Fibroblast of gingiva (primary cell): ENCODE results near the gene SLC37A2.
"Not testable (repeated sequence)": the region's sequence is repeated elsewhere in the genome, so short reads cannot be mapped to it uniquely, and the experiment has no call there.

Experiments used
- DNase-seq: peaks from one replicate; pipeline ENCODE4 v3.0.0-alpha.2; 2011; ENCODE audit warnings: low read depth

The SLC37A2 gene

GRCh38 chr11:125062931-125063428 lies at the start of gene SLC37A2:
SLC37A2 (plus strand) TSS chr11:125063305; CDS start chr11:125063368, 63 bp downstream.
- peak; percentile 55 for DNase-seq

- DNase-seq = no peak
These were observed 46.7 kb upstream of the SLC37A2 start for GRCh38 chr11:125016413-125016812.

GRCh38 chr11:125020342-125020741 lies 42.8 kb upstream of the SLC37A2 start:
- no peak for DNase-seq

- DNase-seq = no peak
These were observed 40.6 kb upstream of the SLC37A2 start for GRCh38 chr11:125022551-125022950.

- DNase-seq = no peak
These were observed 37.1 kb upstream of the SLC37A2 start for GRCh38 chr11:125025968-125026367.

DNA sequence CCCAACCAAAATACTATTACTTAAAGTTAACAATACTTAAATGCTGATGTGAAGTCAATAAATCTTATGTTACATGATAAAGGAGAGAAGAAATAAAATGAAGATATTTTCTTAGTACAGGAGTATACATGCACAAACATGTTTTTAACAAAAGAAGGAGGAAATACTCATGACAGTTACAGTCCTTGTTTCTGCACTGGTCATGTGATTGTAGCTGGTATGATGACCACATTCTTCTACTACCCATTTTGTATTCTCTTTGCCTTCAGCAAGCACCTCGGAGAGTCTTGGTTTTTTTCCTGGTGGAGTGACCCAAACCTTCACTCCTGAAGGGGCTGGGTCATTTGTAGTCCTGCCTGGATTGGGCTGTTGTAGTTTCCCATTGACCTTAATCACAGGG lies 33.7 kb upstream of the SLC37A2 start:
- DNase-seq = not testable (repeated sequence)

GRCh38 chr11:125036933-125037332 lies 26.2 kb upstream of the SLC37A2 start:
- DNase-seq = peak; percentile 77

- no peak for DNase-seq
These were observed 13.8 kb upstream of the SLC37A2 start for GRCh38 chr11:125049164-125049792.

DNA sequence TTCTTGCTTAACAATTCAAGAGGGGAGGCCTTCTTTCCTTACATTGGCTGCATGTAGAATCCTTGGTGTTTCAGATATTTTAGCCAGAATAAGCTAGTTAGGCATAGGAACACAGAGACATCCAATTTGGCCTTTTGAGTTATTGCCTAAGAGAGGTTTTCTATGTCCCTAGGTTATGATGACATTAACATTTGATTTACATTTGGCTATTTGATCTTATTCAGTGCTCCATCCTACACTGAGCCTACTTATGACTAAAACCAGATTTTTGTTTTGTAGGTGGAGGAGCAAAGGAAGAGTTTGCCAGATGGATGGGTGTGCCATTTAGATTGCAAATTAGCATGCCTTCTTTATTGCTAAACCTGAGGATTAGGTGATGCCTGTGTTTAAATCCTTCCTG lies 11.1 kb upstream of the SLC37A2 start:
- no peak for DNase-seq

DNA sequence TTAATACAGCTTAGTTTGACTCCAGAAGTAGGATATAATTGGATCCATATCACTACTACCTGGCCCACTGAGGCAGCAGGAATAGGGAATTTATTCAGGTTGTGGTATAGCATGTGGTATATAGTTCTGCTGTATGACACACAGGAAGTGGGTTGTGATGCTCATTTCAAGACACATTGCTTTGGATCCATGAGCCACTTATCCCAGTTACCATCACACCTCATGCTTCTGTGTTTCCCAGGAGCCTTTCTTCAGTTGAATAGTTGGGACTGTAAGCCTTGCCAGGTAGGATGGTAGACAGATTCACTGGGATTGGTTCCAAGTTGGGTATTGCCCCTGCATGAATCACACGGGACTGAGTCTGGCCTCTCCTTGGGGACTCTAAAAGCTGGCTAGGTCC lies 9.9 kb upstream of the SLC37A2 start:
- DNase-seq = no peak

- DNase-seq = no peak
These were observed 7.9 kb upstream of the SLC37A2 start for GRCh38 chr11:125055107-125055715.

GRCh38 chr11:125056111-125056510 lies 7.0 kb upstream of the SLC37A2 start:
- not testable (repeated sequence) for DNase-seq

- no peak for DNase-seq
These were observed 6.0 kb upstream of the SLC37A2 start for GRCh38 chr11:125056931-125057692.

DNA sequence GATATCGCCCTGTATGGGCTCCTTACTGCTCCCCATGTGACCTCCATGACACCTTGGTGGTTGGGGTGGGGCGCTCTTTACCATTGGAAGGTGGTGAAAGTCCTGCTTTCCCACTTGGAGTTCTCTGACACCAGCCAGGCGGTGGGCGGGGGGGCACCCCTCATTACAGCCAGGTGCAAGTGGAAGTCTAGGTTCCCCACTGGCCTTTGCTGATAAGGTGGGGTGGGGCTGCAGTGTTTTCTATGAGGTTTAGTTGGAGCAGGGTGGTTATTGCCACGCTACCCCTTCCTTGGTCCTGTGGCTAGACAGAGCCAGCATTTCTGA lies 5.5 kb upstream of the SLC37A2 start:
- DNase-seq = no peak

GRCh38 chr11:125061281-125061680 lies 1.8 kb upstream of the SLC37A2 start:
- no peak for DNase-seq

DNA sequence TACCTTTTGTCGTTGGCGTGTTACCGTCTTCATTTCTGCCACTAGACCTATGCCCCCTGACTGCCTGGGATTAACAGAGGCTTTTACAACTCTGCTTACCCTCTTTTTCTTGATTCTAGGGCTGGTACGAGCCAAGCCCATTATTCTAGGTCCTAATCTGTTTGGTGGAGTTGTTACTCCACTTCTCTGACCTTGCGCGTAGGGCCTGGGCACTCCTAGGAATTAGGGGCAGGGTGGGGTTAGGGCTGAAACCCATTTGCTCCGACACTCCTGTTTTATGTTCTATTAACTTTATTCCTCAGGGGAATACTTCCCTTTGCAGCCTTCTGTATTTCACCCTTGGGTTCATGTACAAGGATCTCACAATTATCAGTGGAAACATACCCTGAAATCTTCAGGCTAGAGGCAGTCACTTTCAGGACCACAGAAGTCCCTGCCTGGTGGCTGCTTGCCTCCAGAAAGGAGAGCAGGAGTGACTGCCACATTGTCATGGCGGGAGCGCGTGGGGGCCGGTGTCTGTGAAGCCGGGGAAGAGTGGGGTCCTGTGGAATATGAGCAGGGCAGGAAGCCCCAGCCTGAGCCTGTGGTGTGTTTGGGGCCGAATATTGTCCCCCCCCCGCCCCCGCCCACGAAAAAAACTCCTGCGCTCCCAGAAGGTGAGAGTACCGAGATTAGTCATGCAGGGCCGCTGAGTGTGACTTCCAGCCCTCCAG lies 731 bp upstream of the SLC37A2 start:
- no peak for DNase-seq

DNA sequence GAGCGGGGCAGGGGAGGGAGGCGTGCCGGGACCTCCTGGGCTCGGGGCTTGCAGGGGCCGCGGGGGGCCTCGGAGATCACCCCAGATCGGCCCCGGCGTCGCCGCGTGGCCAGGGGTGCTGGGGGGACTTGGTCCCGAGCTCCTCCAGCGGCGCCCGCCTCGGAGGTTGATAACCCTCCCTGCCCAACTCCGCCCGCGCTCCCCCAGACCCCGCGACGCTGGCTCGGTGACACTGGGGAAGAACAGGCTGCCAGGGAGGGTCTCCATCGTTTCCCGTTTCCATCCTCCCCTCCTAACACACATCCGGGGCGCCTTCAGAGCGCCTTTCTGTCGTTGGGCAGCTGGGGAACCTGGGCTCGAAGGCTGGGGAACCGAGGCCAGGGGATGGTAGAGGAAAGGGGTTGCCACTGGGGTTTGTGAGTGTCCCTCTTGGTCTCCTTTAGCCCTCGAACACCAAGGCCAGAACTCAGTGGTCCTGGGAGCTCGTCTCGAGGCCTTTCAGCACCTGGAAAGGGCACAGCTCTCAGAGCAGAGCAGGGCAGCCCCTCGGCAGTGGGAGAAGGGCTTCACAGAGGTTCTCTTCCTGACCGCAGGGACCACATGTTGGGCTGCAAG lies 431 bp downstream of the SLC37A2 start:
- DNase-seq = no peak

- DNase-seq = no peak
These were observed 965 bp downstream of the SLC37A2 start for GRCh38 chr11:125064070-125064469.

DNA sequence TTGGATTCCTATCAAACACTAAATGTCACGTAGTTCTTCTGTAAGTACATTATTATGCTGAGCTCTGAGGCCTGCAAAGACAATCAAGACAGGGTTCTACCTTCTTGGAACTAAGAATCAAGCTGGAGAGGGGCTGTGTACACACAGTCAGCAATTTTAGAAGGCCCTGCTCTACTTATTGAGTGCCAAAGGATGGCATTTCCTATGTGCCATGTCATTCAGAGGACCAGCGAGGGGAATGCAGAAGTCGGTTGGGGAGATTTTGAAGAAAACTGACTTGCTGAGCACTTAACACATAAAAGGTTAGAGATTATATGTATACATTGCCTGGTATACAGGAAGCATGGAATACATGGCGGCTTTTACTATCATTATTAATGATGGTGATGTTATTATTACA lies 5.3 kb downstream of the SLC37A2 start:
- no peak for DNase-seq

- no peak for DNase-seq
These were observed 5.9 kb downstream of the SLC37A2 start for GRCh38 chr11:125069008-125069407.

DNA sequence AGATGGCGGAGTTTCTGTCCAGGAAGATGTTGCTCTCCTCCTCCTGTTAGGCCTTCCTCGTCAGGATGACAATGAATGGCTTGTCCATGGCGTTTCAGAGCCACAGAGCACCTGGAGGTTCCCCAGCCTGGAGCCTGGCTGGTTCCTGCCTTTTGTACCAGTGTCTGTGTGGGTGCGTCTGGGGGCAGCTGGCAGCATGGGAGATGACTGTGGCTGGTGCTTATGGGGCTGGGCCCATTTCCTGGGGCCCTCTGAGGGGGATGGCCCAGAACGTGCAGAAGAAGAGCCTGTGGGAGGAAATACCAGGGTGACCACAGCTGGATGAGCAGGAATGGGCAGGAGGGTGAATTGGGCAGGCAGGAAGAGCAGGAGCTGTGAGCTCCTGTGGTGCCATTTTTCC lies 6.7 kb downstream of the SLC37A2 start:
- DNase-seq = no peak

GRCh38 chr11:125070699-125071254 lies 7.7 kb downstream of the SLC37A2 start:
- peak; percentile 45 for DNase-seq
